Common myeloid progenitor, CD34-positive (primary cell): Measurements from ENCODE around the gene LIX1.

Source experiments
- CTCF ChIA-PET: fragments of 350-600 bp; sonication (Branson Sonifier 250); formaldehyde crosslinking; loops from one replicate; lab custom pipeline; 2021; ENCODE audit warnings: antibody characterized with exemption; lab: Charles Lee
- POLR2A ChIA-PET: fragments of 350-600 bp; sonication (Branson Sonifier 250); formaldehyde crosslinking; loops from one replicate; lab custom pipeline; 2021; ENCODE audit warnings: antibody characterized with exemption; lab: Charles Lee
- DNase-seq, 3 donors: peaks; one replicate each; pipeline versions ENCODE4 v3.0.0 to v3.0.0-alpha.2; 2013
- H3K27ac ChIP-seq, 2 experiments: 1 replicate in 1 of 2; 2 replicates in 1 of 2; pipeline ENCODE4 v1.7.0; 2013; ENCODE audit warnings: inconsistent platforms in 2 of 2, low read length in 2 of 2, mild to moderate bottlenecking in 2 of 2, low read depth in 1 of 2, moderate library complexity in 1 of 2; ENCODE audit not compliant: severe bottlenecking in 2 of 2, insufficient read depth in 1 of 2, poor library complexity in 1 of 2
- H3K27me3 ChIP-seq, 5 experiments: replicated peaks in 2 of 5; 1 replicate in 3 of 5; 2 replicates in 2 of 5; pipeline versions ENCODE4 v1.6.1 to v1.7.0; 2013; ENCODE audit warnings: low read length in 4 of 5, mild to moderate bottlenecking in 2 of 5, moderate library complexity in 2 of 5, inconsistent platforms in 1 of 5; ENCODE audit not compliant: insufficient read depth in 5 of 5, control insufficient read depth in 4 of 5
- H3K36me3 ChIP-seq, 4 experiments: 1 replicate in 2 of 4; 2 replicates in 2 of 4; pipeline versions ENCODE4 v1.6.1 to v1.7.0; 2013; ENCODE audit warnings: low read length in 3 of 4, control low read depth in 1 of 4, mild to moderate bottlenecking in 1 of 4; ENCODE audit not compliant: control insufficient read depth in 4 of 4, insufficient read depth in 4 of 4
- H3K4me1 ChIP-seq, 4 experiments: 1 replicate in 3 of 4; 2 replicates in 1 of 4; pipeline versions ENCODE4 v1.6.1 to v1.7.1; 2013; ENCODE audit warnings: low read length in 3 of 4, mild to moderate bottlenecking in 3 of 4, control low read depth in 1 of 4, inconsistent platforms in 1 of 4, moderate library complexity in 1 of 4; ENCODE audit not compliant: control insufficient read depth in 4 of 4, insufficient read depth in 4 of 4; ENCODE audit errors: control extremely low read depth in 1 of 4
- H3K4me3 ChIP-seq, 7 experiments: 1 replicate in 4 of 7; 2 replicates in 3 of 7; pipeline versions ENCODE4 v1.5.1 to v1.7.0; 2013; ENCODE audit warnings: mild to moderate bottlenecking in 7 of 7, low read length in 6 of 7, moderate library complexity in 6 of 7, inconsistent platforms in 2 of 7, low read depth in 2 of 7, control low read depth in 1 of 7; ENCODE audit not compliant: insufficient read depth in 4 of 7, control insufficient read depth in 1 of 7; ENCODE audit errors: extremely low read depth in 1 of 7
- H3K9me3 ChIP-seq, 5 experiments: 1 replicate in 4 of 5; 2 replicates in 1 of 5; pipeline versions ENCODE4 v1.6.1 to v1.7.1; 2013; ENCODE audit warnings: low read length in 4 of 5, mild to moderate bottlenecking in 2 of 5, inconsistent platforms in 1 of 5, low read depth in 1 of 5, moderate library complexity in 1 of 5; ENCODE audit not compliant: control insufficient read depth in 4 of 5, insufficient read depth in 2 of 5; ENCODE audit errors: control extremely low read depth in 1 of 5
- WGBS: methylation state at CpG from one replicate; pipeline ENCODE4 v1.1.5; 2013; ENCODE audit not compliant: insufficient coverage; 5-methylcytosine and 5-hydroxymethylcytosine counted together

Gene LIX1

DNA sequence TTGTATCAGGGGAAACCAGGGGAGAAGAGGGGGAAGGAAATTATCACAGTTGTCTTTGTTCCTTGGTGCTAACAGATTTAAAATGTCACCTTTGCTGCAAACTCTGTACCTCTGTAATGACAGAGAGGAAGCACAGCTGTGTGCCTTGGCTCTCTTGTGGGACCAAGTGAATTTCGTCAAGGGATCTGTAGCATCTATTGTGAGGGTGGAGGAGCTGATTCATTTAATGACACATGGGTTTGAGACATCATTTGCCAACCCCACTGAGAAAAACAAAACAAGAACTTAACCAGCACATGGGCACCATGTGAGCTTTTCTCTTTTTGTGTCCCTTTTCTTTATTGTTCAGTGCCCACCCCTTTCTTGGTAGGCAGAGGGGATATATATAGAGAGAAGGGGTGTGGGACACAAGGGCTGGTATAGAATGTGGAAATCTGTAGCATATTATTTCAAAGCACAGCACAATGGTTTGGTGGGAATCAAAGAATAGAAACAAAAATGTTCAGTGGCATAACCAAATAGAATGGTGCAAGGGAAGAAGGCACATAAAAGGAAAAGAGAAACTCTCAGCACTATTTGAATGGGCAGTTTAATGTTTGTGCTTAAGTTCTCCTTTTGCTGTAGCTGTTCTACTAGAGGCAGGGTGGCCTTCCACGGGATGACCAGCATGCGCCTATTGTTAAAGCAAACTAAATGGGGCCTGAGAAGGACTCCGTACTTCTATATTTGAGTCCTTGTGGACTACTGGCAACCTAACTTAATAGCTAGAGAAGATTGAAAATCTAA, 63.3 kb downstream of the LIX1 start:
- Histone ChIP-seq H3K36me3 (no peaks in the 10 kb centered on the region), H3K4me3 (no peak overlapping the region), H3K27me3 (no peaks in the 10 kb centered on the region), H3K9me3 (no peaks in the 10 kb centered on the region), H3K4me1 (peaks cover 0 to 18% (median 12%) of the 10 kb centered on the region in 4 experiments), H3K27ac (no peak overlapping the region)
- WGBS = 94% methylated on average over 4 of the region's 4 CpGs
- CTCF ChIA-PET = interaction anchor here (0.8 kb wide), 1 partner anchor 19 kb away, joined by 3 read pairs; no protein-coding TSS in a partner anchor
- peak in 2 of 3 donors; percentile 14 to 26 for DNase-seq
- POLR2A ChIA-PET = no interaction called here

DNA sequence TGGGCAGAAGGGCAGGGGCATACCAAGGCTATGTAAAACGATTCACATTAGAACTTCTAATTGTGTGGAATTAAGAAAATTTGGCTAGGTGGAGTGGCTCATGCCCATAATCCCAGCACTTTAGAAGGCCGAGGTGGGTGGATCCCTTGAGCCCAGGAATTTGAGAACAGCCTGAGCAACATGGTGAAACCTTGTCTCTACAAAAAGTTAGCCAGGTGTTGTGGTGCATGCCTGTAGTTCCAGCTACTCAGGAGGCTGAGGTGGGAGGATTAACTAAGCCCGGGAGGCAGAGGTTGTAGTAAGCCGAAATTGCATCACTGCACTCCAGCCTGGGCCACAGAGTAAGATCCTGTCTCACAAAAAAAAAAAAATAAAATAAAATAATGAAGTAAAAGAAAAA, 65.2 kb downstream of the LIX1 start:
- H3K4me3 ChIP-seq = no peak overlapping the region

DNA sequence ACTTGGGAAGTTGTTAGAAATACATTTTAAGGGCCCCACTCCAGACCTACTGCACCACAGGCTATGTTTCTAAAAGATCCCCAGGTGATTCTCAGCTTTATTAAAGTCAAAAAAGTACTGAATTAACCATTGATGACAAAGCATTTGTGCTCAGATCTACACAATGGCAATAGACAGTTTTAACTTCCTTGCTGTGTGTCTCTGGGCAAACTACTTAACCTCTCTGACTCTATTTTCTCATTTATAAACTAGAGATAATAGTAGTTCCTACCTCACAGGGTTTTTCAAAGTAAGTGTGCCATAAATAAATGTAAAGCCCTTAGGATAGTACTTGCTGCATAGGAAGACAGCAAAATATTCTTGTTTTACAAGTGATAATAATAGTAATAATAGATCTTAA, 66.3 kb downstream of the LIX1 start:
- ChIA-PET CTCF (no interaction called here), POLR2A (no interaction called here)
- Histone ChIP-seq H3K27me3 (no peaks in the 10 kb centered on the region), H3K36me3 (no peaks in the 10 kb centered on the region), H3K4me3 (no peak overlapping the region), H3K4me1 (peaks cover 0 to 9% (median 2%) of the 10 kb centered on the region in 4 experiments), H3K27ac (no peak overlapping the region), H3K9me3 (no peaks in the 10 kb centered on the region)
- DNase-seq = no peak

More for the DNA sequence above, 65.2 kb downstream of the LIX1 start:
- 100% methylated on average over 2 of the region's 4 CpGs for WGBS
- POLR2A ChIA-PET = no interaction called here
- Histone ChIP-seq H3K4me1 (peaks cover 0 to 16% (median 11%) of the 10 kb centered on the region in 4 experiments), H3K27ac (no peak overlapping the region), H3K27me3 (no peaks in the 10 kb centered on the region), H3K9me3 (no peaks in the 10 kb centered on the region), H3K36me3 (no peaks in the 10 kb centered on the region)
- CTCF ChIA-PET = no interaction called here
- no peak for DNase-seq

DNA sequence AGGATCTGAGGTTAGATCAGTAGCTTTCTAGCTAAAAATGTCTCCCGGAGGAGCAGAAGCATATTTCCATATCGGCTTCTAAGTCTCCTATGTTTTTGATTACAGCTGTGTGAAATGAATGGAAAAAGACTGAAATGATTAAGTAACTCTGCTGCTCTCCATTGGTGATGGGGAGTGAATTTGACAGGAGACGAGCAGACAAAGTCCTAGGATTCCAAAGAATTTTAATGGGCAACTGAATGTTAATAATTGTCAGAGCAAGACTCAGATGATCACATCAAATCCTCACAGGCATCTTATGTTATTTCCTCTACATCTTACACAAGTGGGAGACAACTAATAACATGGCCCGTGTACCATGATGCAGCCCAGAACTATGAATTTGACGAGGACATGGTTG, 66.8 kb downstream of the LIX1 start:
- CTCF ChIA-PET = no interaction called here
- DNase-seq = no peak
- Histone ChIP-seq H3K27me3 (no peaks in the 10 kb centered on the region), H3K4me1 (peaks cover 0 to 9% (median 2%) of the 10 kb centered on the region in 4 experiments), H3K27ac (no peak overlapping the region), H3K4me3 (no peak overlapping the region), H3K36me3 (no peaks in the 10 kb centered on the region), H3K9me3 (no peaks in the 10 kb centered on the region)
- WGBS = 97% methylated on average over 4 of the region's 5 CpGs
- POLR2A ChIA-PET = no interaction called here

DNA sequence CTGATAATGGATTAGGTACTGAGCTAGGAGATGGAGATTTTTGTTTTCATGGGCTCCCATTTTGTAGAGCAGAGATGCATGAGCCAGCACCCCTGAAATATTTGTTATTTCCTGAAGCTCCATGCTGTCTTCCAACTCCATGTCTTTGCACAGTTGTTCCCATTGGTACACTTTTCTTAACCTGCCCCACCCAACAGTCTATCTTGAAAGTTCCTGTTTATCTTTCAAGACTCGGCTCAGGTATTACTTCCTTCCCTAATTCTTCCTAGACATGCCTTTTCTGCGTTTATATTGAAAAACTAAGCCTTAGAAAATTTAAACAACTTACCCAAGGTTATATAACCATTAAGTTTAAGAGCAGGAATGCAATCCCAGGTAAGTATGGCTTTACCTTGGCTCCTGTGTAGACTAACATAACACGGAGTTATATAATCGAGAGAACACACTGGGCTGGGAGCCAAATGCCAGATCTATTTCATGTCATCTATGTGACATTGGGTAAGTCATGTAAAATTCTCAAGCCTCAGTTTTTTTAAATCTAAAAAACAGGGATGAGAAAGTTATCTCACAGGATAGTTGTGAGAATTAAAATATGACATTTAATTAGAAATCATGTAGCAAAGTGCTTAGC, 67.4 kb downstream of the LIX1 start:
- Histone ChIP-seq H3K36me3 (no peaks in the 10 kb centered on the region), H3K27me3 (no peaks in the 10 kb centered on the region), H3K4me3 (no peak overlapping the region), H3K9me3 (no peaks in the 10 kb centered on the region), H3K4me1 (peaks cover 0 to 9% (median 2%) of the 10 kb centered on the region in 4 experiments), H3K27ac (no peak overlapping the region)
- 100% methylated on average over 2 of the region's 4 CpGs for WGBS
- ChIA-PET CTCF (no interaction called here), POLR2A (no interaction called here)
- DNase-seq = no peak

DNA sequence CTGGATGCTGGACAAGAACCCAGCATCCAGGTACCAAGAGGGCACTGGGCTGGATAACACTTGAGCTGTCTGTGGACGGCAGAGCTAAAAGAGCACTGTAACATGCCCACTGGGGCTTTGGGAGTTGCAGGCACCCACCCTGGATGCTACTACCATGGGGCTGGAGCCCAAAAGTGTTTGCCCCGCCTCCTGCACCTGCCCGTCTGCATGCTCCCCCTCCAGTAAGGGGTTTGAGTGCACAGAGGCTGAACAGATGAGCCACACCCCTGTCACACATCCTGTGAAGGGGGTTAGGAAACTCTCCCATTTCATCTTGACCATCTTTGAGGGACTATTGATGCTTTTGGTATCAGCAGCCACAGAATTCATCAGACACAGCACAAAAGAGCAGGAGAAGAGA, 69.0 kb downstream of the LIX1 start:
- no peak for DNase-seq
- no peaks in the 10 kb centered on the region for H3K9me3 ChIP-seq
- ChIA-PET POLR2A (no interaction called here), CTCF (no interaction called here)
- H3K4me3 ChIP-seq = no peak overlapping the region
- peaks cover 0 to 9% (median 2%) of the 10 kb centered on the region in 4 experiments for H3K4me1 ChIP-seq
- 94% methylated on average over 3 of the region's 3 CpGs for WGBS
- H3K36me3 ChIP-seq = no peaks in the 10 kb centered on the region
- no peak overlapping the region for H3K27ac ChIP-seq
- no peaks in the 10 kb centered on the region for H3K27me3 ChIP-seq

DNA sequence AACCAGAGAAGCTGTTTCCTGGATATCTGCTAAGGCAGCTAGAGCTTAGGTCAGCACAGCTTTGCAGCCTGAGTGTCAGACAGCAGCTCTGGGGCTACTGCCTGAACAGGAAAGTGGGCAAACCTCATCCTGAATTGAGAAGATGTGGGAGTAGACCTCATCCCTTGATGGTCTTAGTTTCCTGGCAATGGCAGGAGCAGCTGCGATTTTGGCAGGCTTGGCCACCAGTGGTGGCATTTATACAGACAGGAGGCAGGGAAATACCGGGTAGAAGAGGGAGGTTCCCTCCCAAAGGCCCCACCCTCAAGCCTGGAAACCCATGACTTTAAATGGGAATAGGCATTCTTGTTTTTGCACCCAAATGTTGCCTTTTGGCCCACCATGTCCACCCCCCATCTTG, 69.7 kb downstream of the LIX1 start:
- WGBS = 100% methylated on average over 2 of the region's 2 CpGs
- no peak for DNase-seq
- Histone ChIP-seq H3K27ac (no peak overlapping the region), H3K4me1 (peaks cover 0 to 9% (median 2%) of the 10 kb centered on the region in 4 experiments), H3K4me3 (no peak overlapping the region), H3K9me3 (no peaks in the 10 kb centered on the region), H3K36me3 (no peaks in the 10 kb centered on the region), H3K27me3 (no peaks in the 10 kb centered on the region)
- ChIA-PET POLR2A (no interaction called here), CTCF (interaction anchor here (1.1 kb wide), 1 partner anchor 26 kb away, joined by 3 read pairs; no protein-coding TSS in a partner anchor)
